Activated B cell treated with CpG ODN at 0.5 μM for 24 hours (primary cell): ENCODE results near the gene EIF4G1. TPM values are rescaled to one million over a fixed set of nuclear protein-coding genes. Genes with fewer than 3 reads are reported as not detected.
"Not testable (repeated sequence)": the region's sequence is repeated elsewhere in the genome, so short reads cannot be mapped to it uniquely, and the experiment has no call there.

Experiments
- ATAC-seq: fragments of 200-7000 bp; cut with Tn5 transposase; one replicate; pipeline ENCODE4 v1.10.0; 2021; ENCODE audit warnings: low read depth, mild to moderate bottlenecking, moderate library complexity
- CTCF ChIA-PET: fragments of 350-600 bp; sonication (Branson Sonifier 250); formaldehyde crosslinking; loops from one replicate; lab custom pipeline; 2021; ENCODE audit warnings: antibody characterized with exemption; lab: Charles Lee
- POLR2A ChIA-PET: fragments of 350-600 bp; sonication (Branson Sonifier 250); formaldehyde crosslinking; loops from one replicate; lab custom pipeline; 2021; ENCODE audit warnings: antibody characterized with exemption; lab: Charles Lee
- DNase-seq: peaks from one replicate; pipeline ENCODE4 v3.0.0; 2022
- H3K27ac Mint-ChIP-seq: one replicate; pipeline ENCODE4 v1.8.0; 2020; ENCODE audit warnings: mixed read lengths
- H3K27me3 Mint-ChIP-seq: one replicate; pipeline ENCODE4 v1.8.0; 2021; ENCODE audit warnings: mixed read lengths
- H3K36me3 Mint-ChIP-seq: one replicate; pipeline ENCODE4 v1.8.0; 2021; ENCODE audit warnings: low read depth, mixed read lengths
- H3K4me1 Mint-ChIP-seq: one replicate; pipeline ENCODE4 v1.8.0; 2021; ENCODE audit warnings: mixed read lengths
- H3K4me3 Mint-ChIP-seq: one replicate; pipeline ENCODE4 v1.8.0; 2020; ENCODE audit warnings: mild to moderate bottlenecking, mixed read lengths
- H3K9me3 Mint-ChIP-seq: one replicate; pipeline ENCODE4 v1.8.0; 2020; ENCODE audit warnings: mixed read lengths
- intact Hi-C: fragments of 100-400 bp; cut with micrococcal nuclease; formaldehyde crosslinking; loops from one replicate; pipeline ENCODE4 v1.15.1; 2024
- total RNA-seq: library from RNA; stranded (reverse); gene quantifications from 2 replicates; pipeline ENCODE4 v1.2.3, GENCODE V29; 2022
- TF ChIP-seq, protein P1 (sequence below): fragments of 200-600 bp; IDR thresholded peaks from one replicate; pipeline ENCODE4 v1.8.0; 2022; ENCODE audit warnings: antibody characterized with exemption, mild to moderate bottlenecking

Gene EIF4G1
- total RNA-seq, 1 donor from 2014 or later: 319 TPM

- POLR2A ChIA-PET: interaction anchor here (1.0 kb wide), 1 partner anchor 15 kb away, joined by 3 read pairs; no protein-coding TSS in a partner anchor
- H3K9me3 Mint-ChIP-seq: no peaks in the 10 kb centered on the region
Observed at GRCh38 chr3:184338511-184338945, 24.1 kb downstream of the EIF4G1 start.

DNA sequence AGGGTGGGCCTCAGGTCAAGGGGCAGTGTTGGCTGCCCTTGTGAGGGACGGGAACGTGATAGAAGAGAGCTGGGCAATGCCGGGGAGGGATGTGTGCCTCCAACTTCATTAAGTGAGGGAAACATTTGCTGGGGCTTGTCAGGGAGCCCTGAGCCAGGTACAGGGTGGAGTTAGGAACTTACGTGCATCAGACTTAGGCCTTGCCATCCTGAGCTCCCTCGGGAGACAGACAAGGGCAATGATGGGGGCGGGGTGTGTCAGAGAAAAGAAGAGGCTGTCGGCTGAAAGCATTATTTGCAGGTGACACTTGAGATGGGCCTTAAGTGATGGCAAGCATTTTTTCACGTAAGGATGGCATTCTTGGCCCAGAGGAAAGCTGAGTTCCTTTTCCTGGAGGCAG lies 24.6 kb downstream of the EIF4G1 start:
- no peak for ATAC-seq
- intact Hi-C loops: no loop called here

More at GRCh38 chr3:184338511-184338945, 24.1 kb downstream of the EIF4G1 start:
- Mint-ChIP-seq H3K36me3 (peaks cover 25% of the 10 kb centered on the region), H3K27ac (no peak overlapping the region), H3K27me3 (peaks cover 5% of the 10 kb centered on the region), H3K4me1 (peaks cover 33% of the 10 kb centered on the region), H3K4me3 (no peak overlapping the region)
- intact Hi-C loops: no loop called here
- DNase-seq (no peak), ATAC-seq (no peak)
- TF ChIP-seq, protein P1, sequence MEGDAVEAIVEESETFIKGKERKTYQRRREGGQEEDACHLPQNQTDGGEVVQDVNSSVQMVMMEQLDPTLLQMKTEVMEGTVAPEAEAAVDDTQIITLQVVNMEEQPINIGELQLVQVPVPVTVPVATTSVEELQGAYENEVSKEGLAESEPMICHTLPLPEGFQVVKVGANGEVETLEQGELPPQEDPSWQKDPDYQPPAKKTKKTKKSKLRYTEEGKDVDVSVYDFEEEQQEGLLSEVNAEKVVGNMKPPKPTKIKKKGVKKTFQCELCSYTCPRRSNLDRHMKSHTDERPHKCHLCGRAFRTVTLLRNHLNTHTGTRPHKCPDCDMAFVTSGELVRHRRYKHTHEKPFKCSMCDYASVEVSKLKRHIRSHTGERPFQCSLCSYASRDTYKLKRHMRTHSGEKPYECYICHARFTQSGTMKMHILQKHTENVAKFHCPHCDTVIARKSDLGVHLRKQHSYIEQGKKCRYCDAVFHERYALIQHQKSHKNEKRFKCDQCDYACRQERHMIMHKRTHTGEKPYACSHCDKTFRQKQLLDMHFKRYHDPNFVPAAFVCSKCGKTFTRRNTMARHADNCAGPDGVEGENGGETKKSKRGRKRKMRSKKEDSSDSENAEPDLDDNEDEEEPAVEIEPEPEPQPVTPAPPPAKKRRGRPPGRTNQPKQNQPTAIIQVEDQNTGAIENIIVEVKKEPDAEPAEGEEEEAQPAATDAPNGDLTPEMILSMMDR: no peak
- CTCF ChIA-PET: no interaction called here

DNA sequence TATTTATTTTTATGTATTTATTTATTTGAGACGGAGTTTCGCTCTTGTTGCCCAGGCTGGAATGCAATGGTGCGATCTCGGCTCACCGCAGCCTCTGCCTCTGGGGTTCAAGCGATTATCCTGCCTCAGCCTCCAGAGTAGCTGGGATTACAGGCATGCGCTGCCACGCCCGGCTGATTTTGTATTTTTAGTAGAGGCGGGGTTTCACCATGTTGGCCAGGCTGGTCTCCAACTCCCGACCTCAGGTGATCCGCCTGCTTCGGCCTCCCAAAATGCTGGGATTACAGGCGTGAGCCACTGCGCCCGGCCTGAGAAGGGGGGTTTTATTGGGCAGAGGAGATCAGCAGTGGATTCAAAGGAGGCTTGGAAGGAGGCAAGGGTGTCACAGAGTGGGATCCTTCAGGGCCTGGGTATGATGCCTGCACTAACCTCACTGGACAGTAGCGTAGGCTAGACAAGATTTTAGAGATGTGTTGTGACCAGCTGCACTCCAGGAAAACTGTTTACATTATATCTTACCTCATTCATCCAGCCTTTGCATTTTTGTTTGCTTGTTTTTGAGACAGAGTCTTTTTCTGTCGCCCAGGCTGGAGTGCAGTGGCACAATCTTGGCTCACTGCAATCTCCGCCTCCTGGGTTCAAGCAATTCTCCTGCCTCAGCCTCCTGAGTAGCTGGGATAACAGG lies 25.2 kb downstream of the EIF4G1 start:
- DNase-seq, ATAC-seq, H3K9me3 Mint-ChIP-seq, POLR2A ChIA-PET, H3K4me3 Mint-ChIP-seq, H3K27ac Mint-ChIP-seq, H3K27me3 Mint-ChIP-seq, intact Hi-C loops, CTCF ChIA-PET: not testable (repeated sequence)
- peaks cover 26% of the 10 kb centered on the region for H3K4me1 Mint-ChIP-seq
- H3K36me3 Mint-ChIP-seq: peaks cover 14% of the 10 kb centered on the region

More for the DNA sequence above, 24.6 kb downstream of the EIF4G1 start:
- no peaks in the 10 kb centered on the region for H3K9me3 Mint-ChIP-seq
- DNase-seq: no peak
- ChIA-PET POLR2A (interaction anchor here (1.0 kb wide), 1 partner anchor 15 kb away, joined by 3 read pairs; no protein-coding TSS in a partner anchor), CTCF (no interaction called here)
- H3K27ac Mint-ChIP-seq: no peak overlapping the region
- peaks cover 31% of the 10 kb centered on the region for H3K4me1 Mint-ChIP-seq
- peaks cover 20% of the 10 kb centered on the region for H3K36me3 Mint-ChIP-seq
- H3K27me3 Mint-ChIP-seq: peaks cover 5% of the 10 kb centered on the region
- TF ChIP-seq, protein P1: no peak
- no peak overlapping the region for H3K4me3 Mint-ChIP-seq

- Mint-ChIP-seq H3K27me3 (peaks cover 5% of the 10 kb centered on the region), H3K4me3 (no peak overlapping the region), H3K9me3 (no peaks in the 10 kb centered on the region), H3K36me3 (peaks cover 11% of the 10 kb centered on the region), H3K27ac (no peak overlapping the region), H3K4me1 (peaks cover 13% of the 10 kb centered on the region)
- POLR2A ChIA-PET: no interaction called here
- TF ChIP-seq, protein P1: no peak
- CTCF ChIA-PET: no interaction called here
- intact Hi-C loops: no loop called here
- DNase-seq (no peak), ATAC-seq (no peak)
Observed at GRCh38 chr3:184341925-184342324, 27.5 kb downstream of the EIF4G1 start.

GRCh38 chr3:184343200-184343876 lies 28.9 kb downstream of the EIF4G1 start:
- H3K9me3 Mint-ChIP-seq: no peaks in the 10 kb centered on the region
- H3K4me3 Mint-ChIP-seq: no peak overlapping the region
- TF ChIP-seq, protein P1: no peak
- H3K27ac Mint-ChIP-seq: no peak overlapping the region
- ATAC-seq (no peak), DNase-seq (no peak)
- intact Hi-C loops: no loop called here
- ChIA-PET POLR2A (interaction anchor here (0.6 kb wide), 1 partner anchor 1264 kb away, joined by 8 read pairs; no protein-coding TSS in a partner anchor), CTCF (no interaction called here)
- peaks cover 11% of the 10 kb centered on the region for H3K36me3 Mint-ChIP-seq
- no peaks in the 10 kb centered on the region for H3K27me3 Mint-ChIP-seq
- H3K4me1 Mint-ChIP-seq: peaks cover under 1% of the 10 kb centered on the region
